BE2C (cell line): ENCODE measurements around the gene PNKP.
A peak's percentile ranks its signal among the peaks of the same experiment; 100 is the strongest.

Source experiments
- DNase-seq: peaks from one replicate; pipeline ENCODE4 v3.0.0-alpha.2; 2020
- H3K27me3 ChIP-seq: fragments of 250-450 bp; sonication (Bioruptor Pico); 2 replicates; pipeline ENCODE4 v1.5.1; 2020; ENCODE audit warnings: mild to moderate bottlenecking
- H3K36me3 ChIP-seq: fragments of 250-450 bp; sonication (Bioruptor Pico); 2 replicates; pipeline ENCODE4 v1.5.1; 2020; ENCODE audit warnings: mild to moderate bottlenecking
- H3K4me1 ChIP-seq: fragments of 250-450 bp; sonication (Bioruptor Pico); 2 replicates; pipeline ENCODE4 v1.5.1; 2020
- H3K4me3 ChIP-seq: 2 replicates; pipeline ENCODE4 v1.5.1; 2011; ENCODE audit warnings: low read depth, low read length
- H3K9me3 ChIP-seq: fragments of 250-450 bp; sonication (Bioruptor Pico); 2 replicates; pipeline ENCODE4 v1.5.1; 2020
- TF ChIP-seq, protein P1 (sequence below): IDR thresholded peaks from 2 replicates; pipeline ENCODE4 v1.5.1; 2012; ENCODE audit warnings: mild to moderate bottlenecking, low read depth, low read length

Gene PNKP

GRCh38 chr19:49870309-49870901, 3.0 kb upstream of the PNKP start:
- peaks cover 8% of the 10 kb centered on the region for H3K36me3 ChIP-seq
- H3K27me3 ChIP-seq: no peaks in the 10 kb centered on the region
- no peaks in the 10 kb centered on the region for H3K9me3 ChIP-seq
- DNase-seq: peak; percentile 61
- H3K4me3 ChIP-seq: peak overlapping the region; percentile 57
- peaks cover 27% of the 10 kb centered on the region for H3K4me1 ChIP-seq
- TF ChIP-seq, protein P1, sequence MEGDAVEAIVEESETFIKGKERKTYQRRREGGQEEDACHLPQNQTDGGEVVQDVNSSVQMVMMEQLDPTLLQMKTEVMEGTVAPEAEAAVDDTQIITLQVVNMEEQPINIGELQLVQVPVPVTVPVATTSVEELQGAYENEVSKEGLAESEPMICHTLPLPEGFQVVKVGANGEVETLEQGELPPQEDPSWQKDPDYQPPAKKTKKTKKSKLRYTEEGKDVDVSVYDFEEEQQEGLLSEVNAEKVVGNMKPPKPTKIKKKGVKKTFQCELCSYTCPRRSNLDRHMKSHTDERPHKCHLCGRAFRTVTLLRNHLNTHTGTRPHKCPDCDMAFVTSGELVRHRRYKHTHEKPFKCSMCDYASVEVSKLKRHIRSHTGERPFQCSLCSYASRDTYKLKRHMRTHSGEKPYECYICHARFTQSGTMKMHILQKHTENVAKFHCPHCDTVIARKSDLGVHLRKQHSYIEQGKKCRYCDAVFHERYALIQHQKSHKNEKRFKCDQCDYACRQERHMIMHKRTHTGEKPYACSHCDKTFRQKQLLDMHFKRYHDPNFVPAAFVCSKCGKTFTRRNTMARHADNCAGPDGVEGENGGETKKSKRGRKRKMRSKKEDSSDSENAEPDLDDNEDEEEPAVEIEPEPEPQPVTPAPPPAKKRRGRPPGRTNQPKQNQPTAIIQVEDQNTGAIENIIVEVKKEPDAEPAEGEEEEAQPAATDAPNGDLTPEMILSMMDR: no peak

- H3K4me1 ChIP-seq: peaks cover 31% of the 10 kb centered on the region
These were observed 2.3 kb upstream of the PNKP start for GRCh38 chr19:49869484-49870308.

DNA sequence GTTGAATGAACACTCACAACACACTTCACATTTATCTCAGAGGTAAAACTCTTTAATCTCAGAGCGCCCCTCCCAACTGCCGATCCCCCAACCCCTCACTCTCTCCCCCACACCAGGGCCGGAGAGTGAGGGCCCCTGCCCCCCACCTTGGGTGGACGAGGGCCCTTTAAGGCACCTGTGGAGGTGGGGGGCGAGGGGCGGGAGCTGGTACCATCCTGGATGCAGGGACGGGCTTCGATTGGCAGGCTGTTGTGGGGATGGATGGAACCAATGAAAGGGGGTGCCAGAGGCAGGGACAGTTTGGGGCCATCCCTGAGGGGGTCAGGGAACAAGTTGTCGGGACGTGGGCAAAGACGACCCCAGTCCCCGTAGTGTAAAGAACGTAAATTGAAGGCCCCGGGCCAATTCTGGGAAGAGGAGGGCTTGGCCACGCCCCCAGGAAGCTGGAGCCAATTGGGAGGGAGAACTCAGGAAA, 1.7 kb upstream of the PNKP start:
- peak overlapping the region; percentile 57 for H3K4me3 ChIP-seq
- TF ChIP-seq, protein P1: no peak
- no peaks in the 10 kb centered on the region for H3K9me3 ChIP-seq
- peaks cover 17% of the 10 kb centered on the region for H3K36me3 ChIP-seq
- H3K4me1 ChIP-seq: peaks cover 31% of the 10 kb centered on the region
- DNase-seq: no peak
- no peaks in the 10 kb centered on the region for H3K27me3 ChIP-seq

More at GRCh38 chr19:49869484-49870308, 2.3 kb upstream of the PNKP start:
- H3K4me3 ChIP-seq: peak overlapping the region; percentile 57
- TF ChIP-seq, protein P1: no peak
- H3K27me3 ChIP-seq: no peaks in the 10 kb centered on the region
- peak; percentile 96 for DNase-seq
- H3K36me3 ChIP-seq: peaks cover 12% of the 10 kb centered on the region
- H3K9me3 ChIP-seq: no peaks in the 10 kb centered on the region

- peaks cover 31% of the 10 kb centered on the region for H3K4me1 ChIP-seq
- H3K36me3 ChIP-seq: peaks cover 54% of the 10 kb centered on the region
- TF ChIP-seq, protein P1: no peak
- H3K4me3 ChIP-seq: no peak overlapping the region
- no peak for DNase-seq
- no peaks in the 10 kb centered on the region; the same call in 1 of the 2 replicates for H3K9me3 ChIP-seq
- no peaks in the 10 kb centered on the region for H3K27me3 ChIP-seq
These were observed 2.5 kb downstream of the PNKP start for GRCh38 chr19:49864890-49865289.

GRCh38 chr19:49863935-49864320, 3.4 kb downstream of the PNKP start:
- Histone ChIP-seq H3K36me3 (peaks cover 63% of the 10 kb centered on the region), H3K4me3 (no peak overlapping the region), H3K4me1 (peaks cover 29% of the 10 kb centered on the region), H3K27me3 (no peaks in the 10 kb centered on the region), H3K9me3 (no peaks in the 10 kb centered on the region; the same call in 1 of the 2 replicates)
- no peak for DNase-seq
- TF ChIP-seq, protein P1: no peak
